Upper lobe of left lung (tissue), 4 donors: ENCODE results near the gene SNAP25.

Source experiments
- EP300 ChIP-seq, 4 donors: sonication (generic); formaldehyde crosslinking; IDR thresholded peaks; one replicate each; pipeline ENCODE4 v1.5.1; 2017; ENCODE audit warnings: antibody characterized with exemption in 4 of 4, control low read depth in 2 of 4
- POLR2A ChIP-seq, 4 donors: fragments of 450-650 bp; IDR thresholded peaks; one replicate each; pipeline ENCODE4 v1.5.1; 2016 to 2017; ENCODE audit warnings: antibody characterized with exemption in 4 of 4, mild to moderate bottlenecking in 2 of 4
- POLR2AphosphoS5 ChIP-seq, 2 donors: sonication (generic); formaldehyde crosslinking; IDR thresholded peaks; one replicate each; pipeline ENCODE4 v1.5.1; 2017; ENCODE audit warnings: antibody characterized with exemption in 2 of 2
- TF ChIP-seq, protein P1 (sequence below), 6 experiments: fragments of 450-650 bp in 4 of 6; fragments of 200-600 bp in 2 of 6; sonication (generic) in 2 of 6; IDR thresholded peaks; one replicate each; pipeline ENCODE4 v1.5.1; 2016 to 2019; ENCODE audit warnings: antibody characterized with exemption in 6 of 6

DNA sequence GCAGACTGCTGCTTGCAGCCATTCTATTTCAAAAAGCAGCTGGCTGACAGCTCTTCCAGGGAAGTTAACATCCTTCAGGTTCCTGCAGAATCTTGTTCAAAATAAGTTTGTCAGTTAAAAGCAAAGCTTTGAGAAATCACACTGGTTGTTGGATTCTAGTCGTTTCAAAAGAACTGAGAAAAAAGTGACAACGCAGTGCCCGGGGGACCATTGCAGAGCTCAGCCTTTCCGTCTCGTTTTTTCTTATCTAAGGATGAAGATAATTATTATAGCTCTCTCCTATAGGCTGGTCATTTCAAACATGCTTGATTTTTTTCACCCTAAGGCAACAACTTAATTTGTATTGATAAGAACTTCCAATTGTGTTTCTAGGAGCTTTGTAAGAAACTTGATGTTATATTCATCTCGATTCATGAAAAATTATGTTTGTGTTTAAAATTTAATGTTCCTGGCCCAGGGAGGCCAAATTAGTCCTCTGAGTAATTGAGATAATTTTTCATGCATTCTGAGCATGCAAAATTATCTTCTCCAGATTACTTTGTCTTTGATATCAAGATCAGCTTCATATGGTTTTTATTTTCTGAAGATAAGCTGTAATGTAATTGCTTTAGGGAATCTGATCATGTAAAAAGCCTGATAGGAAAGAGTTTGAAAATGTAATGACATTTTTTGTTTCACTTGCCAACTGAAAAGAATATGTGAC lies 58.4 kb downstream of the SNAP25 start:
- TF ChIP-seq POLR2A (IDR thresholded peaks at IDR 0.05): no peak
- TF ChIP-seq, protein P1, sequence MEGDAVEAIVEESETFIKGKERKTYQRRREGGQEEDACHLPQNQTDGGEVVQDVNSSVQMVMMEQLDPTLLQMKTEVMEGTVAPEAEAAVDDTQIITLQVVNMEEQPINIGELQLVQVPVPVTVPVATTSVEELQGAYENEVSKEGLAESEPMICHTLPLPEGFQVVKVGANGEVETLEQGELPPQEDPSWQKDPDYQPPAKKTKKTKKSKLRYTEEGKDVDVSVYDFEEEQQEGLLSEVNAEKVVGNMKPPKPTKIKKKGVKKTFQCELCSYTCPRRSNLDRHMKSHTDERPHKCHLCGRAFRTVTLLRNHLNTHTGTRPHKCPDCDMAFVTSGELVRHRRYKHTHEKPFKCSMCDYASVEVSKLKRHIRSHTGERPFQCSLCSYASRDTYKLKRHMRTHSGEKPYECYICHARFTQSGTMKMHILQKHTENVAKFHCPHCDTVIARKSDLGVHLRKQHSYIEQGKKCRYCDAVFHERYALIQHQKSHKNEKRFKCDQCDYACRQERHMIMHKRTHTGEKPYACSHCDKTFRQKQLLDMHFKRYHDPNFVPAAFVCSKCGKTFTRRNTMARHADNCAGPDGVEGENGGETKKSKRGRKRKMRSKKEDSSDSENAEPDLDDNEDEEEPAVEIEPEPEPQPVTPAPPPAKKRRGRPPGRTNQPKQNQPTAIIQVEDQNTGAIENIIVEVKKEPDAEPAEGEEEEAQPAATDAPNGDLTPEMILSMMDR (IDR thresholded peaks at IDR 0.05): no peak
- no peak for TF ChIP-seq POLR2AphosphoS5 (IDR thresholded peaks at IDR 0.05)
- no peak for TF ChIP-seq EP300 (IDR thresholded peaks at IDR 0.05)
